ENCODE data around the gene IFNA1.

DNA sequence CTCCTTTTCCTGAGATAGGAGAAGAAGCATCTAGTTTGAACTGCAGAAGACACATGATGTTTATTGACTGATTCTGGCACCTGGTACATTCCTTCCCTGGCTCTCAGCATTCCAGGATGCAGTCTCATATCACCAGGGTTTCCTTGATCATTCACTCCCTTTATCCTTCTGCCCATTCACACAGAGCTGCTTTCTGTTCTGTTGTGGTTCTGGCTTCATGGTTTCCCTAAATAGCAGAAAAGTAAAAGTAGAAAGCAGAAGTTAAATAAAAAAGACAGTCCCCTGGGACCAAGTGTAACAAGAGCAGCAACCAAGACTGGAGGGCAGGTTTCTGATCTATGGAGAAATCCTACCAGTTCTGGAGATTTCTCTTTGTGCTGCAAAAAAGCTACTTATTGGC is 28.1 kb upstream of the IFNA1 start:
- TF ChIP-seq EZH2 (optimal IDR thresholded peaks at IDR 0.05; ENCODE audit: low read depth, low read length) (no peak), CTCF (IDR thresholded peaks at IDR 0.05; ENCODE audit: low read length) (no peak), EZH2phosphoT487 (IDR thresholded peaks at IDR 0.05; ENCODE audit: low read length) (no peak)
